H1 (cell line): ENCODE data around the gene MRTO4. TPM values are rescaled to one million over a fixed set of nuclear protein-coding genes. Genes with fewer than 3 reads are reported as not detected.

Experiments
- CTCF ChIA-PET: fragments of 300-600 bp; sonication (Branson Sonifier 250); formaldehyde crosslinking; loops from one replicate; lab custom pipeline; 2021; ENCODE audit not compliant: partially characterized antibody; lab: Charles Lee
- POLR2A ChIA-PET: fragments of 300-600 bp; sonication (Branson Sonifier 250); formaldehyde crosslinking; loops from one replicate; lab custom pipeline; 2021; ENCODE audit warnings: inconsistent platforms; ENCODE audit not compliant: partially characterized antibody; lab: Charles Lee
- DNase-seq, 2 experiments: peaks; one replicate each; pipeline versions ENCODE4 v3.0.0 to v3.0.0-alpha.2; 2010 to 2022; ENCODE audit warnings: low spot score in 2 of 2, low read depth in 1 of 2, mixed read lengths in 1 of 2
- FAIRE-seq: peaks from 2 replicates; lab custom pipeline; 2011; peaks lifted over from hg19 to GRCh38; lab: Jason Lieb, UNC
- H2AFZ ChIP-seq: 2 replicates; pipeline ENCODE4 v1.8.1; 2012; ENCODE audit warnings: low read length, inconsistent platforms
- H2AK5ac ChIP-seq: 2 replicates; pipeline ENCODE4 v1.6.1; 2013; ENCODE audit warnings: low read depth, low read length
- H2BK120ac ChIP-seq: replicated peaks from 2 replicates; pipeline ENCODE3; 2013; ENCODE audit warnings: low read depth, low read length, inconsistent platforms
- H2BK12ac ChIP-seq: 2 replicates; pipeline ENCODE4 v1.6.1; 2013; ENCODE audit warnings: low read depth, low read length
- H2BK15ac ChIP-seq: 2 replicates; pipeline ENCODE4 v1.6.1; 2013; ENCODE audit warnings: low read length
- H2BK20ac ChIP-seq: 2 replicates; pipeline ENCODE4 v1.6.1; 2013; ENCODE audit warnings: low read length
- H2BK5ac ChIP-seq: 2 replicates; pipeline ENCODE4 v1.6.1; 2013; ENCODE audit warnings: low read depth, low read length
- H3K14ac ChIP-seq: 2 replicates; pipeline ENCODE4 v1.6.1; 2013; ENCODE audit warnings: inconsistent platforms; ENCODE audit not compliant: insufficient read length
- H3K18ac ChIP-seq: 2 replicates; pipeline ENCODE4 v1.6.1; 2013; ENCODE audit warnings: low read length; ENCODE audit errors: extremely low read depth
- H3K23ac ChIP-seq: 2 replicates; pipeline ENCODE4 v1.6.1; 2013; ENCODE audit warnings: inconsistent platforms; ENCODE audit not compliant: insufficient read length
- H3K23me2 ChIP-seq: 2 replicates; pipeline ENCODE4 v1.6.1; 2013; ENCODE audit warnings: low read depth, low read length
- H3K27ac ChIP-seq: 2 replicates; pipeline ENCODE4 v1.6.1; 2011; ENCODE audit warnings: low read depth, low read length, inconsistent platforms
- H3K27me3 ChIP-seq, 4 experiments: replicated peaks in 1 of 4; 1 replicate in 1 of 4; 2 replicates in 3 of 4; pipeline versions ENCODE4 v1.6.1 to v1.8.1; 2011 to 2013; ENCODE audit warnings: low read length in 3 of 4, mild to moderate bottlenecking in 3 of 4, inconsistent platforms in 2 of 4, mixed read lengths in 2 of 4, moderate library complexity in 1 of 4; ENCODE audit not compliant: control insufficient read depth in 3 of 4, insufficient read depth in 3 of 4; ENCODE audit errors: extremely low read depth in 1 of 4
- H3K36me3 ChIP-seq, 4 experiments: 2 replicates each; pipeline versions ENCODE4 v1.6.1 to v1.8.1; 2011 to 2013; ENCODE audit warnings: mild to moderate bottlenecking in 4 of 4, low read length in 3 of 4, moderate library complexity in 2 of 4, control low read depth in 1 of 4, inconsistent platforms in 1 of 4; ENCODE audit not compliant: insufficient read depth in 4 of 4, control insufficient read depth in 2 of 4
- H3K4ac ChIP-seq: replicated peaks from 2 replicates; pipeline ENCODE3; 2013; ENCODE audit warnings: low read length, low read depth, mixed read lengths, inconsistent platforms; ENCODE audit not compliant: insufficient read length
- H3K4me1 ChIP-seq, 4 experiments: replicated peaks in 1 of 4; 1 replicate in 1 of 4; 2 replicates in 3 of 4; pipeline versions ENCODE4 v1.6.1 to v1.8.1; 2011 to 2013; ENCODE audit warnings: low read length in 3 of 4, inconsistent platforms in 2 of 4, mixed read lengths in 1 of 4; ENCODE audit not compliant: insufficient read depth in 4 of 4, control insufficient read depth in 3 of 4
- H3K4me2 ChIP-seq, 2 experiments: 2 replicates each; pipeline versions ENCODE4 v1.6.1 to v1.8.1; 2011 to 2013; ENCODE audit warnings: low read depth in 2 of 2, low read length in 2 of 2, control low read depth in 1 of 2, inconsistent platforms in 1 of 2, mild to moderate bottlenecking in 1 of 2; ENCODE audit not compliant: insufficient read depth in 1 of 2
- H3K4me3 ChIP-seq, 4 experiments: fragments of 200-600, 300-600 bp in 1 of 4; sonication (generic), shearing (Covaris generic), sonication (Bioruptor Twin) in 1 of 4; 2 replicates each; pipeline versions ENCODE4 v1.5.1 to v1.8.1; 2011 to 2016; ENCODE audit warnings: low read length in 4 of 4, low read depth in 3 of 4, control low read depth in 2 of 4, inconsistent platforms in 2 of 4, mild to moderate bottlenecking in 2 of 4, mixed read lengths in 1 of 4, moderate library complexity in 1 of 4; ENCODE audit not compliant: insufficient read depth in 2 of 4; ENCODE audit errors: extremely low read depth in 1 of 4
- H3K56ac ChIP-seq: replicated peaks from 2 replicates; pipeline ENCODE3; 2013; ENCODE audit warnings: low read depth, mild to moderate bottlenecking, mixed read lengths, low read length, inconsistent platforms; ENCODE audit not compliant: insufficient read length
- H3K79me1 ChIP-seq: 2 replicates; pipeline ENCODE4 v1.6.1; 2013; ENCODE audit warnings: low read depth, low read length, control low read depth
- H3K79me2 ChIP-seq, 2 experiments: 2 replicates each; pipeline versions ENCODE4 v1.6.1 to v1.8.1; 2012 to 2013; ENCODE audit warnings: low read length in 2 of 2, mild to moderate bottlenecking in 2 of 2, inconsistent platforms in 1 of 2; ENCODE audit not compliant: insufficient read depth in 2 of 2, control insufficient read depth in 1 of 2
- H3K9ac ChIP-seq, 4 experiments: replicated peaks in 1 of 4; 1 replicate in 1 of 4; 2 replicates in 3 of 4; pipeline versions ENCODE4 v1.6.1 to v1.8.1; 2011 to 2013; ENCODE audit warnings: low read depth in 3 of 4, low read length in 3 of 4, control low read depth in 2 of 4, mild to moderate bottlenecking in 2 of 4, moderate library complexity in 2 of 4, inconsistent platforms in 1 of 4; ENCODE audit errors: extremely low read depth in 1 of 4
- H3K9me3 ChIP-seq, 2 experiments: 2 replicates each; pipeline versions ENCODE4 v1.6.1 to v1.8.1; 2012 to 2013; ENCODE audit warnings: mild to moderate bottlenecking in 2 of 2, moderate library complexity in 2 of 2, control low read depth in 1 of 2, inconsistent platforms in 1 of 2, low read depth in 1 of 2, low read length in 1 of 2, mixed read lengths in 1 of 2; ENCODE audit not compliant: insufficient read depth in 2 of 2
- H4K20me1 ChIP-seq, 2 experiments: replicated peaks in 1 of 2; 2 replicates each; pipeline versions ENCODE3 to v1.8.1; 2011 to 2013; ENCODE audit warnings: inconsistent platforms in 2 of 2, low read length in 2 of 2, mild to moderate bottlenecking in 1 of 2; ENCODE audit not compliant: insufficient read depth in 2 of 2, control insufficient read depth in 1 of 2
- H4K5ac ChIP-seq: 2 replicates; pipeline ENCODE4 v1.6.1; 2013; ENCODE audit warnings: low read length, low read depth, mixed read lengths, inconsistent platforms; ENCODE audit not compliant: insufficient read length
- H4K8ac ChIP-seq: 2 replicates; pipeline ENCODE4 v1.8.0; 2013; ENCODE audit warnings: mild to moderate bottlenecking, moderate library complexity, low read length, inconsistent platforms; ENCODE audit not compliant: insufficient read depth; ENCODE audit errors: extremely low read depth
- H4K91ac ChIP-seq: replicated peaks from 2 replicates; pipeline ENCODE3; 2013; ENCODE audit warnings: low read length, mixed read lengths, inconsistent platforms; ENCODE audit not compliant: insufficient read length
- ASH2L ChIP-seq: fragments of 200-600, 300-600 bp; sonication (generic); IDR thresholded peaks from one replicate; pipeline ENCODE4 v1.7.1; 2017; ENCODE audit warnings: low read length
- BACH1 ChIP-seq: IDR thresholded peaks from 2 replicates; pipeline ENCODE4 v1.6.1; 2012; ENCODE audit warnings: low read length, improper control_type of control experiment
- EGR1 ChIP-seq: IDR thresholded peaks from 2 replicates; pipeline ENCODE4 v1.6.1; 2011; ENCODE audit warnings: low read depth, low read length, borderline replicate concordance
- EP300 ChIP-seq, 2 experiments: IDR thresholded peaks; 1 replicate in 1 of 2; 2 replicates in 1 of 2; pipeline ENCODE4 v1.6.1; 2011 to 2012; ENCODE audit warnings: low read depth in 2 of 2, low read length in 2 of 2, mild to moderate bottlenecking in 2 of 2, borderline replicate concordance in 1 of 2, inconsistent platforms in 1 of 2, moderate library complexity in 1 of 2
- EZH2 ChIP-seq: fragments of 200-600 bp; sonication (generic); IDR thresholded peaks from 2 replicates; pipeline ENCODE4 v1.7.1; 2012; ENCODE audit warnings: low read depth, mild to moderate bottlenecking, moderate library complexity, low read length, inconsistent platforms; ENCODE audit not compliant: severe bottlenecking
- KDM4A ChIP-seq: IDR thresholded peaks from one replicate; pipeline ENCODE4 v1.7.1; 2012; ENCODE audit warnings: low read depth, mild to moderate bottlenecking, moderate library complexity, low read length, inconsistent platforms; ENCODE audit not compliant: severe bottlenecking
- RAD21 ChIP-seq, 2 experiments: IDR thresholded peaks in 1 of 2; conservative IDR thresholded peaks in 1 of 2; 2 replicates each; pipeline ENCODE4 v1.6.1; 2011; ENCODE audit warnings: low read depth in 2 of 2, low read length in 2 of 2, improper control_type of control experiment in 1 of 2, inconsistent platforms in 1 of 2, mild to moderate bottlenecking in 1 of 2, moderate library complexity in 1 of 2
- SP2 ChIP-seq: IDR thresholded peaks from 2 replicates; pipeline ENCODE4 v1.6.1; 2012; ENCODE audit warnings: mild to moderate bottlenecking, low read length, inconsistent platforms
- SUZ12 ChIP-seq: fragments of 200-600 bp; sonication (generic); IDR thresholded peaks from 2 replicates; pipeline ENCODE4 v1.6.1; 2012; ENCODE audit warnings: mild to moderate bottlenecking, inconsistent platforms, low read length, moderate library complexity, mixed read lengths
- TBP ChIP-seq: IDR thresholded peaks from 2 replicates; pipeline ENCODE4 v1.6.1; 2011; ENCODE audit warnings: low read depth, low read length, improper control_type of control experiment
- WGBS, 2 experiments: shearing (Covaris generic) in 1 of 2; methylation state at CpG; one replicate each; pipeline versions ENCODE4 v1.1.6 to v1.1.7; 2013 to 2015; ENCODE audit warnings: low lambda C conversion rate in 2 of 2, mixed read lengths in 2 of 2, inconsistent platforms in 1 of 2, low coverage in 1 of 2, missing lambda C conversion rate in 1 of 2; ENCODE audit not compliant: insufficient replicate concordance in 2 of 2, insufficient coverage in 1 of 2, insufficient read length in 1 of 2; ENCODE audit errors: extremely low coverage in 1 of 2, missing lambda C conversion rate in 1 of 2; 5-methylcytosine and 5-hydroxymethylcytosine counted together
- polyA plus RNA-seq, 7 experiments: library from polyadenylated mRNA; depleted of rRNA in 3 of 7; stranded (reverse) in 5 of 7; unstranded in 2 of 7; fragments of >200 nt in 5 of 7; fragments of 200-250 nt in 2 of 7; gene quantifications; 1 replicate in 5 of 7; 2 replicates in 1 of 7; 4 replicates in 1 of 7; pipeline versions ENCODE4 v1.2.1 to v1.2.3, GENCODE V29; 2011 to 2013; ENCODE audit warnings: missing spikeins in 2 of 7, mixed read lengths in 2 of 7
- total RNA-seq: library from RNA; stranded (reverse); fragmentation: NEBNext Ultra II Directional; extraction: Animal tissue kit (Norgen Biotek cat#: 25700); gene quantifications from 2 replicates; pipeline ENCODE4 v1.2.1, GENCODE V29; 2021
- TF ChIP-seq, protein P1 (sequence below): IDR thresholded peaks from 2 replicates; pipeline ENCODE4 v1.6.1; 2012; ENCODE audit warnings: inconsistent platforms

Gene MRTO4
- total and polyA plus RNA-seq, 2 of the 8 experiments (the other 6 are each of a cell fraction or from before 2014, with no cell fraction given): 36.9 to 64.3 TPM

DNA sequence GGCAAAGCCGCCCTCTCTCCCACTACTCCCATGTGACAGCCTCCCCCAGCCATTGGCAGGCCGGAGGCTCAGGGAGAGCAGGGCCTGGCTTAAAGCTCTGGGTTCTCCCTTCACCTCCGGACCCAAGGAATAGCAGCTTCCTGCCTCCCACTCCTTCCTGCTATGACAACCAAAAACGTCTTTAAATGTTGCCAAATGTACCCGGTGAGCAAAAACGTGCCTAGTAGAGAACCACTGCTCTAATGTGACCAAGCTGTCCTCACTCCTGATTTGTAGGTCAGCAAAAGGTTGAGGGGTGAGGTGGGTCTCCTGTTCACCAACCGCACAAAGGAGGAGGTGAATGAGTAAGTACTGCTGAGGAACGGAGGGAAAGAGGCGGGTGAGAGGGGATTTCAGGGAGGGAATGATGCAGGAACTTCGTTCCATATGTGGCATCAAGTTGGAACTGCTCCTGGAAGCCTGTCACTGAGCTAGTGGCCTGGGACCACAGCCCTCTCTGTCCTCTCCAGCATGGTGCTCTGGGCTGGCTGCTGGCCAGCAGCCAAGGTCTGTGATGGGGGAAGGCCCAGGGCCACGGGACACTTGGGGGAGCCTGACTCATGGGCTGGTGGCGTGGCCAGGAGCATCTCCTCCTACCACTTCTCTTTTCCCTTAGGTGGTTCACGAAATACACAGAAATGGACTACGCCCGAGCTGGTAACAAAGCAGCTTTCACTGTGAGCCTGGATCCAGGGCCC is 5.7 kb downstream of the MRTO4 start:
- no peak overlapping the region for H2BK20ac ChIP-seq
- FAIRE-seq: no peak
- peaks cover 39 to 59% (median 51%) of the 10 kb centered on the region in 4 experiments for H3K36me3 ChIP-seq
- no peak overlapping the region for H3K9ac ChIP-seq
- H3K79me2 ChIP-seq: peaks cover 17 to 38% of the 10 kb centered on the region in 2 experiments
- no peak overlapping the region for H2BK120ac ChIP-seq
- H3K14ac ChIP-seq: no peak overlapping the region
- H4K5ac ChIP-seq: no peak overlapping the region
- H2BK12ac ChIP-seq: no peak overlapping the region
- H3K23me2 ChIP-seq: no peaks in the 10 kb centered on the region; the same call in 1 of the 2 replicates
- no peak overlapping the region for H3K56ac ChIP-seq
- peaks cover 14% of the 10 kb centered on the region for H3K79me1 ChIP-seq
- H3K27me3 ChIP-seq: no peaks in the 10 kb centered on the region
- H2BK5ac ChIP-seq: no peak overlapping the region
- ChIA-PET POLR2A (interaction anchor here (0.6 to 1.6 kb wide), 8 partner anchors 10 to 60 kb away, joined by 3 read pairs; no protein-coding TSS in a partner anchor), CTCF (interaction anchor here (0.5 to 1.0 kb wide), 6 partner anchors 10 to 183 kb away, joined by 3 to 6 read pairs (median 3); no protein-coding TSS in a partner anchor)
- no peak for DNase-seq
- H3K4me1 ChIP-seq: peaks cover 0 to 10% (median 6%) of the 10 kb centered on the region in 4 experiments; a peak in 5 of 7 replicates
- no peak overlapping the region for H3K4ac ChIP-seq
- peaks cover 12 to 33% of the 10 kb centered on the region in 2 experiments for H4K20me1 ChIP-seq
- H3K4me2 ChIP-seq: no peak overlapping the region
- no peak overlapping the region for H3K4me3 ChIP-seq
- H2AK5ac ChIP-seq: no peak overlapping the region
- no peak overlapping the region for H3K27ac ChIP-seq
- H3K23ac ChIP-seq: no peak overlapping the region
- WGBS, 2 experiments: 81% methylated on average over 15 of the region's 15 CpGs; no CpG with 5 or more reads in 1 of the 2 experiments
- no peak overlapping the region for H3K18ac ChIP-seq
- no peak overlapping the region for H2BK15ac ChIP-seq
- no peak overlapping the region for H2AFZ ChIP-seq
- no peak overlapping the region for H4K91ac ChIP-seq
- H4K8ac ChIP-seq: no peak overlapping the region
- H3K9me3 ChIP-seq: no peaks in the 10 kb centered on the region
- TF ChIP-seq KDM4A (no peak), SUZ12 (no peak), EZH2 (no peak), RAD21 (IDR thresholded peaks at IDR 0.05 in 1 of 2, conservative IDR thresholded peaks at IDR 0.05 in 1 of 2; ENCODE audit: low read depth in 2 of 2, low read length in 2 of 2) (no peak), TBP (no peak), ASH2L (no peak), BACH1 (no peak), EP300 (IDR thresholded peaks at IDR 0.05; ENCODE audit: borderline replicate concordance in 1 of 2, low read depth in 2 of 2, low read length in 2 of 2) (no peak), SP2 (no peak), EGR1 (no peak)
- TF ChIP-seq, protein P1, sequence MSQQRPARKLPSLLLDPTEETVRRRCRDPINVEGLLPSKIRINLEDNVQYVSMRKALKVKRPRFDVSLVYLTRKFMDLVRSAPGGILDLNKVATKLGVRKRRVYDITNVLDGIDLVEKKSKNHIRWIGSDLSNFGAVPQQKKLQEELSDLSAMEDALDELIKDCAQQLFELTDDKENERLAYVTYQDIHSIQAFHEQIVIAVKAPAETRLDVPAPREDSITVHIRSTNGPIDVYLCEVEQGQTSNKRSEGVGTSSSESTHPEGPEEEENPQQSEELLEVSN: no peak
